Natural killer cell (primary cell): Measurements from ENCODE around the gene PTPRN2. TPM values are rescaled to one million over a fixed set of nuclear protein-coding genes. Genes with fewer than 3 reads are reported as not detected.

ENCODE experiments used
- ATAC-seq, 3 donors: fragments of 150-1000 bp in 2 of 3; fragments of 200-7000 bp in 1 of 3; cut with Tn5 transposase; 1 replicate in 1 of 3; 2 replicates in 2 of 3; pipeline ENCODE4 v1.10.0; 2021; ENCODE audit warnings: mild to moderate bottlenecking in 2 of 3, moderate library complexity in 2 of 3
- DNase-seq, 2 donors: peaks; one replicate each; pipeline versions ENCODE4 v3.0.0 to v3.0.0-alpha.2; 2013 to 2021; ENCODE audit warnings: mixed read lengths in 1 of 2
- H3K27ac ChIP-seq: one replicate; pipeline ENCODE4 v1.5.1; 2013; ENCODE audit warnings: mild to moderate bottlenecking, low read length
- H3K27me3 ChIP-seq: one replicate; pipeline ENCODE4 v1.6.1; 2013; ENCODE audit warnings: low read length; ENCODE audit not compliant: control insufficient read depth, insufficient read depth
- H3K36me3 ChIP-seq: one replicate; pipeline ENCODE4 v1.6.1; 2013; ENCODE audit warnings: low read length; ENCODE audit not compliant: control insufficient read depth, insufficient read depth
- H3K4me1 ChIP-seq: one replicate; pipeline ENCODE4 v1.6.1; 2013; ENCODE audit warnings: low read length; ENCODE audit not compliant: control insufficient read depth, insufficient read depth
- H3K4me3 ChIP-seq: one replicate; pipeline ENCODE4 v1.5.1; 2013; ENCODE audit warnings: low read length
- H3K9me3 ChIP-seq: one replicate; pipeline ENCODE4 v1.6.1; 2013; ENCODE audit warnings: low read length; ENCODE audit not compliant: control insufficient read depth, insufficient read depth
- H3K27ac Mint-ChIP-seq, 2 donors: one replicate each; pipeline ENCODE4 v1.8.0; 2022; ENCODE audit warnings: mild to moderate bottlenecking in 2 of 2, mixed read lengths in 2 of 2, moderate library complexity in 1 of 2
- H3K27me3 Mint-ChIP-seq, 2 donors: one replicate each; pipeline ENCODE4 v1.8.0; 2022; ENCODE audit warnings: low read depth in 2 of 2, mixed read lengths in 2 of 2
- H3K36me3 Mint-ChIP-seq: one replicate; pipeline ENCODE4 v1.8.0; 2022; ENCODE audit warnings: mixed read lengths
- H3K4me1 Mint-ChIP-seq, 2 donors: one replicate each; pipeline ENCODE4 v1.8.0; 2022; ENCODE audit warnings: mixed read lengths in 2 of 2
- H3K4me3 Mint-ChIP-seq: one replicate; pipeline ENCODE4 v1.8.0; 2022; ENCODE audit warnings: mild to moderate bottlenecking, moderate library complexity, mixed read lengths
- H3K9me3 Mint-ChIP-seq, 2 donors: one replicate each; pipeline ENCODE4 v1.8.0; 2022; ENCODE audit warnings: mixed read lengths in 2 of 2
- CTCF ChIP-seq: fragments of 200-600 bp; IDR thresholded peaks from one replicate; pipeline ENCODE4 v1.8.0; 2022; ENCODE audit warnings: antibody characterized with exemption
- WGBS: methylation state at CpG from one replicate; pipeline ENCODE4 v1.1.7; 2013; ENCODE audit warnings: missing lambda C conversion rate; ENCODE audit not compliant: insufficient coverage; 5-methylcytosine and 5-hydroxymethylcytosine counted together
- intact Hi-C: fragments of 100-400 bp; cut with micrococcal nuclease; formaldehyde crosslinking; loops from one replicate; pipeline ENCODE4 v1.14.2; 2022
- total RNA-seq, 4 donors: library from RNA; stranded (reverse); fragments of 120-200 nt in 1 of 4; gene quantifications; one replicate each; pipeline versions ENCODE4 v1.2.3 to v1.2.4, GENCODE V29; 2013 to 2022

The PTPRN2 gene
- total RNA-seq, 3 donors from 2014 or later (not counting 1 experiment from before 2014, with no cell fraction given): 1.3 to 2.5 (median 1.9) TPM

GRCh38 chr7:157602581-157602980, 985.0 kb downstream of the PTPRN2 start:
- no peak overlapping the region for H3K4me3 ChIP-seq
- DNase-seq (no peak), ATAC-seq (no peak)
- H3K36me3 Mint-ChIP-seq: no peaks in the 10 kb centered on the region
- WGBS: 92% methylated on average over 14 of the region's 14 CpGs
- intact Hi-C loops: no loop called here
- no peaks in the 10 kb centered on the region for H3K4me1 Mint-ChIP-seq
- H3K27ac Mint-ChIP-seq: no peak overlapping the region
- H3K4me3 Mint-ChIP-seq: no peak overlapping the region
- no peaks in the 10 kb centered on the region for H3K4me1 ChIP-seq
- H3K27me3 Mint-ChIP-seq: peaks cover 0 to 3% of the 10 kb centered on the region in 2 donors
- no peaks in the 10 kb centered on the region for H3K36me3 ChIP-seq
- H3K27ac ChIP-seq: no peak overlapping the region
- no peaks in the 10 kb centered on the region for H3K9me3 Mint-ChIP-seq
- no peak for TF ChIP-seq CTCF
- peaks cover 2% of the 10 kb centered on the region for H3K27me3 ChIP-seq
- no peaks in the 10 kb centered on the region for H3K9me3 ChIP-seq

- H3K4me1 Mint-ChIP-seq: no peaks in the 10 kb centered on the region
- no peaks in the 10 kb centered on the region for H3K9me3 Mint-ChIP-seq
- TF ChIP-seq CTCF: no peak
- no peak overlapping the region for H3K27ac ChIP-seq
- peaks cover 2% of the 10 kb centered on the region for H3K27me3 ChIP-seq
- DNase-seq (no peak), ATAC-seq (no peak)
- no peaks in the 10 kb centered on the region for H3K36me3 ChIP-seq
- no peak overlapping the region for H3K4me3 Mint-ChIP-seq
- H3K27me3 Mint-ChIP-seq: peaks cover 0 to 3% of the 10 kb centered on the region in 2 donors
- H3K27ac Mint-ChIP-seq: no peak overlapping the region
- intact Hi-C loops: no loop called here
- no peaks in the 10 kb centered on the region for H3K9me3 ChIP-seq
- no peaks in the 10 kb centered on the region for H3K36me3 Mint-ChIP-seq
- H3K4me3 ChIP-seq: no peak overlapping the region
- WGBS: 91% methylated on average over 15 of the region's 15 CpGs
- no peaks in the 10 kb centered on the region for H3K4me1 ChIP-seq
Observed at GRCh38 chr7:157602156-157602555, 985.5 kb downstream of the PTPRN2 start.

GRCh38 chr7:157601530-157601929, 986.1 kb downstream of the PTPRN2 start:
- no peak overlapping the region for H3K27ac Mint-ChIP-seq
- DNase-seq (no peak), ATAC-seq (no peak)
- H3K4me1 ChIP-seq: no peaks in the 10 kb centered on the region
- WGBS: 87% methylated on average over 11 of the region's 11 CpGs
- no peaks in the 10 kb centered on the region for H3K9me3 ChIP-seq
- H3K4me3 Mint-ChIP-seq: no peak overlapping the region
- H3K36me3 Mint-ChIP-seq: no peaks in the 10 kb centered on the region
- no peak overlapping the region for H3K4me3 ChIP-seq
- no peaks in the 10 kb centered on the region for H3K36me3 ChIP-seq
- intact Hi-C loops: no loop called here
- H3K27ac ChIP-seq: no peak overlapping the region
- peaks cover 2% of the 10 kb centered on the region for H3K27me3 ChIP-seq
- no peak for TF ChIP-seq CTCF
- H3K4me1 Mint-ChIP-seq: no peaks in the 10 kb centered on the region
- H3K27me3 Mint-ChIP-seq: peaks cover 0 to 3% of the 10 kb centered on the region in 2 donors
- H3K9me3 Mint-ChIP-seq: no peaks in the 10 kb centered on the region

GRCh38 chr7:157599491-157599890, 988.1 kb downstream of the PTPRN2 start:
- H3K36me3 Mint-ChIP-seq: no peaks in the 10 kb centered on the region

More at GRCh38 chr7:157599491-157599890, 988.1 kb downstream of the PTPRN2 start:
- intact Hi-C loops: no loop called here
- no peak overlapping the region for H3K27ac ChIP-seq
- Mint-ChIP-seq H3K9me3 (no peaks in the 10 kb centered on the region), H3K27me3 (peaks cover 0 to 3% of the 10 kb centered on the region in 2 donors), H3K27ac (no peak overlapping the region), H3K4me1 (no peaks in the 10 kb centered on the region), H3K4me3 (no peak overlapping the region)
- H3K4me3 ChIP-seq: no peak overlapping the region
- DNase-seq (no peak), ATAC-seq (no peak)
- H3K36me3 ChIP-seq: no peaks in the 10 kb centered on the region
- 94% methylated on average over 4 of the region's 4 CpGs for WGBS
- no peaks in the 10 kb centered on the region for H3K4me1 ChIP-seq
- TF ChIP-seq CTCF: no peak
- no peaks in the 10 kb centered on the region for H3K9me3 ChIP-seq
- no peaks in the 10 kb centered on the region for H3K27me3 ChIP-seq
